Measurements from ENCODE around the gene PLA2G4C.

- TF ChIP-seq, protein P1, sequence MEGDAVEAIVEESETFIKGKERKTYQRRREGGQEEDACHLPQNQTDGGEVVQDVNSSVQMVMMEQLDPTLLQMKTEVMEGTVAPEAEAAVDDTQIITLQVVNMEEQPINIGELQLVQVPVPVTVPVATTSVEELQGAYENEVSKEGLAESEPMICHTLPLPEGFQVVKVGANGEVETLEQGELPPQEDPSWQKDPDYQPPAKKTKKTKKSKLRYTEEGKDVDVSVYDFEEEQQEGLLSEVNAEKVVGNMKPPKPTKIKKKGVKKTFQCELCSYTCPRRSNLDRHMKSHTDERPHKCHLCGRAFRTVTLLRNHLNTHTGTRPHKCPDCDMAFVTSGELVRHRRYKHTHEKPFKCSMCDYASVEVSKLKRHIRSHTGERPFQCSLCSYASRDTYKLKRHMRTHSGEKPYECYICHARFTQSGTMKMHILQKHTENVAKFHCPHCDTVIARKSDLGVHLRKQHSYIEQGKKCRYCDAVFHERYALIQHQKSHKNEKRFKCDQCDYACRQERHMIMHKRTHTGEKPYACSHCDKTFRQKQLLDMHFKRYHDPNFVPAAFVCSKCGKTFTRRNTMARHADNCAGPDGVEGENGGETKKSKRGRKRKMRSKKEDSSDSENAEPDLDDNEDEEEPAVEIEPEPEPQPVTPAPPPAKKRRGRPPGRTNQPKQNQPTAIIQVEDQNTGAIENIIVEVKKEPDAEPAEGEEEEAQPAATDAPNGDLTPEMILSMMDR (IDR thresholded peaks at IDR 0.05; ENCODE audit: borderline replicate concordance, extremely low read depth, low read length, poor library complexity, severe bottlenecking): no peak
- TF ChIP-seq EZH2 (IDR thresholded peaks at IDR 0.05; ENCODE audit: borderline replicate concordance, low read depth, low read length, severe bottlenecking): no peak
These were observed 51.3 kb downstream of the PLA2G4C start for GRCh38 chr19:48059331-48059730.
